HG03064 (cell line): ENCODE results near the gene TPRG1.

ENCODE experiments used
- ATAC-seq: cut with Tn5 transposase; IDR thresholded peaks from one replicate; pipeline ENCODE4 v1.9.1; 2021; ENCODE audit warnings: low read depth; ENCODE audit not compliant: unreplicated experiment

The TPRG1 gene

DNA sequence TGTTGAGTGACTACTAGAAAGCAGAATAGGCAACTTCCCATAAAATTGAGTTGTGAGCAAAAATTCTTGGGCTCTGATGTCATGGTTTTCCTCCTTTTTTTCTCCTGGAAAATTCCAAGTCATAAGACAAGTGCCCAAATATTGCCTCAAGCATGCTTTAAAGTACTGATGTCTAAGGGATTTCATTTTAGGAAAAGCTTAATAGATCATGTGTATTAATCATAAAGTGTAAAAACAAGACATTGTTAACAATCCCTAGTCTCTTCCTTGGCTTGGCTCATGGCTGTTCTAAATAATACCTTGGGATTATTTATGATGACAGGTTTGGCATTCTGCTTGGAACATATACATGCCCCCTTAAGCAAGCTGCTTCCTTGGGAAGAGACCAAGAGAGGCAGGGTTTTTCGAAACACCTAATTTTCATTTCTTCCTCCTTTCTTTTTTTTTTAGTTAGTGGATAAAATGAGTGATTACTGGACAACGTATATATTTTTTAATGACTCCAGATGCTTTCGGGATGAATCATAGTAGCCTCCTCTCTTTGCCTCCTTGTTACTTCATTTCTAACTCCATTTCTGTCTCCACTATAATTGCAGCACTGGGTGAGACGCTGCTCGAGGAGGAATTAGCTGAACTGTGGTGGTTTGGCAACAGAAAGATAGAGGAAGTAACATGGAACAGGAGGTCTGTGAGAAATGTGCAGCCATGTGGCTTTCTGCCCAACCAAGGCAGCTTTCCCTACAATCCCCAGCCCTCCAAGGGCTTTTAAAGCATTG, 104.9 kb downstream of the TPRG1 start:
- ATAC-seq = no peak

GRCh38 chr3:189277711-189278110, 105.9 kb downstream of the TPRG1 start:
- no peak for ATAC-seq

DNA sequence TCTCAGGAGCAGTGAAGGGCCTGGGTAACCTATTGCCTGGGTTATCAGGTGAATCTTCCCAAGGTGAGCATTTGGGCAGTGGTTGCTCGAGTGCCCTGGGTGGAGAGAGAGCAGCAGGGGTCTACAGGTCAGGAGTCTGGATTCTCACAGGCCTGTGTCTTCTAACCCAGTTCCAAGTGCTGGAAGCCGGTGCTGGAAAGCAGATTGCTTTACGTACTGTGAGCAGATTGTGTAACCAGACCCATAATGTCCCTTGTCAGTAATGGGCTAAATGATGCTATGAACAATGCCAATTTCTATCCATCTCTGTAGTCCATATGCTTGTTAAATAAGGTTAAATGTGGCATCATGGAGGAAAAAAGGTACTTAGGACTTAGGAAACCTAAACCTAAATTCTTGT, 106.5 kb downstream of the TPRG1 start:
- no peak for ATAC-seq

- ATAC-seq = no peak
Observed at GRCh38 chr3:189282189-189282588, 110.4 kb downstream of the TPRG1 start.

DNA sequence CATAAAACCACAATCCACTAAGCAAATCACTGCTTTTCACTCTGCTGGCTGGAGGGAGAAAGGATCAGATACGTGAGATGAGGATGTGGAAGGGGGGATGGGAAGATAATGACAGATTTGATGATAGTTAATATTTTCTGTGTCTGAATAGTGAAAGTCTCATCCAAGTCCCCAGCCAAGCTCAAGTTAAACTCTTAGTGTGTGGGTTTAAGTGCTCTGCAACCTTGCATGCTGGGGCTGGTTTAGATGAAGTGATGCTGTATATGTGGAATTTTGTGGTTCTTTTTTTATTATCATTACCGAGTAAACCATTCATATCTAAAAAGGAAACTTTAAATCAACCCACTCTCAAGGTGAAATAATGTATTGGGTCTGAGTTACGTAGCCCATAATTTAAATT, 111.0 kb downstream of the TPRG1 start:
- ATAC-seq = no peak

DNA sequence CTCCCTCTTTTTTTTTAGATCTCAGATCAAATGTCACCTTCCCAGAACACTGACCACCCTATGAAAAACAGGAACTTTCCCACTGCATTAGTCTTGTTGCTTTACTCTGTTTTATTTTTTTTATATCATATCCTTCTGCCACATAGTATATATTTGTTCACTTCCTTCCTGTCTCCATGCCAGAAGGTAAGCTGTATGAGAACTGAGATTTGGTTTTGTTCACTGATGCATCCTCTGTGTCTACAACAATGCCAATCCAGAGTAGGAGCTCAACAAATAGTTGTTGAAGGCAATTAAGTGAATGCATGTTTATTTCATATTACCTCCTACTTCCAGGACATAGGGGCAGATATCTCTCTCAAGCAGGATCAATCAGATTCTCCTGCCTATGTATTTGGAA, 114.4 kb downstream of the TPRG1 start:
- no peak for ATAC-seq

- ATAC-seq = no peak
Observed at GRCh38 chr3:189286916-189287315, 115.1 kb downstream of the TPRG1 start.

DNA sequence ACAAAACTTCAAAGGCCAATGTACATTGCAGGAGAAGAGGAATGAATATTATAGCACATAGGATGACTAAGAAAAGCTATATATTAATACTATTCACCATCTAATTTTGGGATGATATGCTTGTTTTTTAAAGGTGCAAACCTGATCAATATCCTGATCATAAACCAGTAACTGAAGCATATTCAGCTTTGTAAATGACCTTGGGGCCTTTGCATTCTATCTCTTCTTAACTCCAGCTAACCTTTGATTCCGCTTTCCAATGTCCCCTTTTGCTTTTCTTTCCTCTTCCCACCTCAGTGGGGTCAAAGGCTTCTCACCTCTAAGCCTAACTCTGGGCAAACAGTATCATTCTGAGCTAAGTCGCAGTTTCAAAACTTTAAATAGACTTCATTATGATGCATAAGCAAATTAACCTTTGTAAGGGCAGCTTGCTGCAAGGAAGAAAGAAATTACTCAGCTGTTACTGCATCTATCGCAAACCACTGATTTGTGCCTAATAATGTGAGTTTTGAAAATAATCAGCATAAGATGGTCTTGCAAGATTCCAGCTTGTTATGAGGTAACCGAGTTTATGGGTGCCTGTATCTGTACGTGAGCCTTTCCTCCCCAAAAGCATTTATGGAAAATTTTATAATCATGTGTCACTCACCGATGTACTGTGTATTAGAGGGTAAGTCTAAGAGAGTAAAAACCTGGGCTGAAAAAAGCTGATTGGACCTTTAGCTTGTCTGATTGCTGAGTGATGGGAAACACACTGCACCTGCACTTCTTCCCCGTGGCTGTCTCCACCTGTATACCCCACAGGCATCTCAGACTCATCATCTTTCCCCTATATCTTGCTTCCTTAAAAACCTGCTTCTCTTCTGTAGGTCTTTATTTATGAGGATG, 116.8 kb downstream of the TPRG1 start:
- peak; percentile 94 for ATAC-seq

DNA sequence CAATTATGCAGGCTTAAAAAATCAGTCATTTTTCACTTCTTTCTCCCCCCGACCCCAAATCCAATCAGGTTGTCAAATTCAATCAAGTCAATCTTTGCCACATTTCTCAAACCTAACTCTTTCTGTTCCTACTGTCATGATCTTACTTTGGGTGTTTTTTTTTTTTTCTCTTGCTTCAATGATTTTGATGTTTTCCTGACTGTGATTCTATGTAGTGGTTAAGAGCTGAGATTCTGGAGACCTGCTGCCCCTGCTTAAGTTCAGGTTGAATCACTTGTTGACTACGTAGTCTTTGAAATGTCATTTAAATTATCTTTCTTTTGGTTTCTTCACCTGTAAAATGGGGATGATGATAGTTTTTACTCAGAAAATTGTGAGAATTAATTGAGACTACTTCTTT, 117.5 kb downstream of the TPRG1 start:
- no peak for ATAC-seq

- ATAC-seq = no peak
Observed at GRCh38 chr3:189292667-189293484, 121.1 kb downstream of the TPRG1 start.

DNA sequence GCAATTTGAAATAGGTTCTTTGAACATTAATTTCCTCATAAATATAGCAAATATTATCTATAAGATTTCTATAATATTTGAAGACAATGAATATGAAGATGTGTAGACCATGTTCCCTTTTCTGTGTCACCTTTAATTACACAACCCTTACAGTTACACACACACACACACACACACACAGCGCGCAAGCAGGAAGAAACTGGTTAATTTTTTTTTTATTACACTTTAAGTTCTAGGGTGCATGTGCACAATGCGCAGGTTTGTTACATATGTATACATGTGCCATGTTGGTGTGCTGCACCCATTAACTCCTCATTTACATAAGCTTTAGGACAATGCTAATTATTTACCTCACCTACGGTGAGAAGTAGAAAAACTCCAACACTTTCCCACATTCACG, 122.9 kb downstream of the TPRG1 start:
- no peak for ATAC-seq

DNA sequence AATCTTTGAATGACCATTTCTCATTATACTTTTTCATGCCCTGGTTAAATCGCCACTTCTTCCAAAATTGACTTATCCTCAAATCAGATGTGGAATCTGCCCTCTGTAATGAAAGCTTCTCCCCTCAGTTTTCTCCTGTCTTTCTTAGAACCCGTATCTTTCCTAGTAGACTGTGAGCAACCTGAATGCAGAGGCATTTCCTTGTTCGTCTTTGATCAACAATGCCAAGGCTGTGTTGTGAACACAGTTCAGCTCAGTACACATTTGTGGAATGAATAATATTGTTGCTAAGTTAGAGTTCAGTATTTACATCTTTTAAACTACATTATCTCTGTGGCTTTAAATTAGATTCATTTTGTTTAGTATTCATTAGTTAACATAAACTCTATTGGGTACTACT, 123.3 kb downstream of the TPRG1 start:
- no peak for ATAC-seq

GRCh38 chr3:189297932-189298331, 126.2 kb downstream of the TPRG1 start:
- no peak for ATAC-seq

DNA sequence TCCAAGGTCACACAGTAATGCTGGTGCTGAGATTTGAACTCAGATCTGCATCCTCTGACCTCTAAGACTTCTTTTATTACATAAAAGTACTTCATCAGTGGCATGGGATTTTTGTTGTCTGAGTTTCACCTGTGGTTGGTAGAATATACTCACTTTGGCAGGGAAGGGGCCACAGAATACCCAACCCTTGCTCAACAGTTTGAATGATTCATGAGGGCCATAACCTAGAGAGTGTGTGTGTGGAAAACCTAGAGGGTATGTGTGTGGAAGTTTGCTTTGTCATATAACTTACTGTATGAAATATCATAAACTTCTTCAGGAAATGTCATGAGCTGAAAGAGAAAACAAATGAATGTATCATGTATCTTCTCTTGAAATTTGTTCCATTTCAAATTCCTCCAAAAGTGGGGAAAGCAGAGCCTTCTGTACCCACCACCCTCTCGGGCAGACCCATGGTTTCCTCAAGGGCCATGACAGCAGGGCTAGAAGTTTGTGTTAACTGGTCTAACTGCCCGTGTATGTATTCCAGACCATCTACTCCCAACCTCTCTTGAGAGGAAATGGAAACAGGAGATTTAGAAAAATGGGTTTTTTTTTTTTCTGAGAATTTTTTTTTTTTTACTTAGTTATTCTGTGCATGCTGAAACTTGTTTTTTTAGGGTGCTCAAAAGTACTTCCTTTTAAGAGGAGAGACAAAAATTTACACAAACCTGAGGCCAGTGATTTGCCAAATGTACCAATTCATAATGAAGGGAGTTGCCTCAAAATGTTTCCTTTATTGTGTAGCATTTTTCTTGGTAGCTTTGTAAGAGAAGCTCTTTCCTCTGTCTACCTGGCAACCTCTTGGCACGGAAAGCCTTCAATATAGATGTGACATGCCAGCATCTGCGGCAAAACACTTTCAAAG, 127.0 kb downstream of the TPRG1 start:
- ATAC-seq = no peak

DNA sequence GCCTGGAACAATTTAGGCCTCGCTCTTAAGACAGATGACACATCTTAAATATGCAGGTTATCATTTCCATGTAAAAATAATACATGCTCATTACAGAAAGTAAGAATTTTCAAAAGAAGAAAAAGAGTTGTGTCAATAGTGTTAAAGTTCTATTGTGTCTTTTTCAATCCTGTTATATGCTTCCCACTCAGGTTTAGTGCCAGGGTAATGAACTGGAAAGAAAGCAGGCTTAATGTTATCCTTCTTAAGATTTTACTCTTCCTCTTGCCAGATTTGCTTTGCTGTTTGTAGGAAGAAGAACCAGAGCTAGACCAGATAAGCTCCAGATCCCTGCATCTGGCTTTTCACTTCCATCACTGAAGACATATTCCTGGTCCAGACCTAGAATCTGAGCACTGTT, 128.6 kb downstream of the TPRG1 start:
- no peak for ATAC-seq

DNA sequence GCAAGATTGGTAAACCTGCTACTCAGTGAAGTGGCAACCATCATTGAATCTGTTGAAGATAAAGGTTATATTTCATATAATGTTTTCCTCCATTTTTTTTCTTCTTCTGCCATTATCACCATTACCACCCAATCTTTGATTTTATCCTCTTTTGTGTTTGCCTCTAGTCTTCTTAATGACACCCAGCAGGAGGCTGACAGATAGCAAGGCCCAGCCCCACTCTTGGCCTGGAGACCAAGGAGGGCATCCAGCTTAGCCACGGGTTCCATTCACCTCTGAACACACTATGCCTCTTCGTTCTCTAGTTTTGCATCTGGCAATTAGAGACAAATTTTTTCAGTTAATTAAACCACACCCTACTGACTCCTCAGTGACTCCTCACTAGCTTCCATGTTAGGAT, 129.7 kb downstream of the TPRG1 start:
- ATAC-seq = no peak

DNA sequence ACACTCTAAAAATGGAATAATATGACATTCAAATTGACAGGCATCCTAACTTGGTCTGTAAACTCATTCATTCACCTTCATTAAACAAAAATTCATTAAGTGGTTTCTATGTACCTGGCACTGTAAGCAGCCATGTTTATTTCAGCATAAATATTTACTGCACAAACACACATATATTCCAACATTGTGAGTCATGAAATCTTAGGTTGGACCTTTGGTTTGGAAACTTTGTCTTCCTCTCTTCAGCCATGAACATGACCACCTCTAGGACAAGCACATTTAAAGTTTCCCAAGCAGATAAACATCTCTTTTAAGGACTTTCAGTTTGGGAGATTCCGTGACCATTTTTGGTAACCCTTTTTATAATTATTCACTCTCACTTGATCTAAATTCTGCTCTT, 131.8 kb downstream of the TPRG1 start:
- ATAC-seq = no peak

DNA sequence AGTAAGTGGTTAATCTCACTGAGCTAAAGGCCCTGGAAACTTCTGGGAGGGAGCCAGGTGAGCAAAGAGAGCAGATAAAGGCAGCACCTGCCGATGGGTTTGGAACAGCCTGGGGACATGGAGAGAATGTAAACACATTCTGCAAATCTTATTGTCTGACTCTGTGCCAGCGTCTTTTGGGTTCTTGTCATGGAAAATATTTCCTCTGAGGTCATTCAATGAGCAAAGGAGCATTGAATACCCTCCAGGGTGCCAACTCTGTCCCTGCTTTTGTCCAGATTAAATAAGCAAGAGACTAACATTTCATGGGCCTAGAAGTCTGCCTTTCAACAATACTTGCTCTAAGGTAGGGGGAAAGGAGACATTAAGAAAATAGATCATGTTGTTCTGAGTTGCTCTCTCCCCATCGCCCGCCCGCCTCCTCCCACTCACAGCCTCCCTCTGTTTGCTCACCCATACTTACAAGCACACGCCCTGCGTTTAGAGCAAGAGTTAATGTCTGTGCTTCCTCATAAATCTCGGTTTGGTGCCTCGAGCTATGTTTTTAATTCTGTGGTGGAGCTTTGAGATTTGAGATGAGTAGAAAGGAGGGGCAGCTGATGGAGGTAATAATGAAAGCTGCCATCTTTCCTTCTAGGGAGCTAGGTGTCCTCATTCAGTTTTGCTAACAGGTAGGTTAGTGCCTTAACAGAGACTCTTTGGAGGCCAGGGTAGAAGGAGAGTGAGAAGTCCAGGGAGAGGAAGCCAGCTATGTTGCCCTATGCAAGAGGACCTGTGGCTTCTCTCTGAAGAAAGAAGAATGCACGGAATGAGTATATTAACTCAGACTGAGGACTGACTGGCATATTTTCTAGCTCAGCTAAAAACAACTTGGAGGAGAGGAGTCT, 132.9 kb downstream of the TPRG1 start:
- no peak for ATAC-seq

GRCh38 chr3:189305412-189305811, 133.6 kb downstream of the TPRG1 start:
- peak; percentile 50 for ATAC-seq
